Esophagus muscularis mucosa (tissue), 3 donors: ENCODE results near the gene PLEKHH2.

ENCODE experiments used
- CTCF ChIP-seq, 3 experiments: fragments of 200-600 bp in 2 of 3; fragments of 450-650 bp in 1 of 3; sonication (generic) in 2 of 3; IDR thresholded peaks; one replicate each; pipeline ENCODE4 v1.5.1; 2017 to 2019; ENCODE audit warnings: antibody characterized with exemption in 3 of 3, mild to moderate bottlenecking in 2 of 3, moderate library complexity in 1 of 3
- POLR2A ChIP-seq: fragments of 450-650 bp; IDR thresholded peaks from one replicate; pipeline ENCODE4 v1.6.1; 2017; ENCODE audit warnings: antibody characterized with exemption, moderate library complexity, mild to moderate bottlenecking, low read depth
- POLR2AphosphoS5 ChIP-seq, 2 donors: sonication (generic); formaldehyde crosslinking; IDR thresholded peaks; one replicate each; pipeline ENCODE4 v1.6.1; 2017; ENCODE audit warnings: antibody characterized with exemption in 2 of 2

- TF ChIP-seq POLR2AphosphoS5 (IDR thresholded peaks at IDR 0.05) (no peak), CTCF (IDR thresholded peaks at IDR 0.05) (no peak), POLR2A (no peak)
Observed at GRCh38 chr2:43788646-43789045, 151.6 kb downstream of the PLEKHH2 start.
